ENCODE results near the gene NLE1.
"Not testable (repeated sequence)": the region's sequence is repeated elsewhere in the genome, so short reads cannot be mapped to it uniquely, and the experiment has no call there.

Gene NLE1

DNA sequence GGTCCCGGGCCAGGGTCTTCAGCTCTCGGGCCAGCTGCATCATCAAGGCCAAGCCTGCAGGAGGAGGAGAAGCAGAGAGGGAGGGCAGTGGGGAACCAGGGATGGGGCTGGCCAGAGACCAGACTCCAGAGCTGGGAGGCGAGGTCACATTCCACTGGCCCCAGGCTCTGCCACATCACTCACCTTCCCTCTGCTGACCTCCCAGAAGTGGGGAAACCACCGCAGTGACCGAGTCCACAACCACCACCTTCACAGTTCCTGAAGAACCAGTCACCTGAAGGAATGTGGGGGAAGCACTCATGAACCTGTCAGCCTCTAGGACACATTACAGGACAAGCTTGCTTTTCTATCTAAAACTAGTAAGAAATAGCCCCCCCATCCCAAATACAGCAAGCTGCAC is 38.8 kb downstream of the NLE1 start:
- H3K4me3 ChIP-seq (ENCODE audit: low read depth, low read length), result no peak overlapping the region
- TF ChIP-seq, protein P1, sequence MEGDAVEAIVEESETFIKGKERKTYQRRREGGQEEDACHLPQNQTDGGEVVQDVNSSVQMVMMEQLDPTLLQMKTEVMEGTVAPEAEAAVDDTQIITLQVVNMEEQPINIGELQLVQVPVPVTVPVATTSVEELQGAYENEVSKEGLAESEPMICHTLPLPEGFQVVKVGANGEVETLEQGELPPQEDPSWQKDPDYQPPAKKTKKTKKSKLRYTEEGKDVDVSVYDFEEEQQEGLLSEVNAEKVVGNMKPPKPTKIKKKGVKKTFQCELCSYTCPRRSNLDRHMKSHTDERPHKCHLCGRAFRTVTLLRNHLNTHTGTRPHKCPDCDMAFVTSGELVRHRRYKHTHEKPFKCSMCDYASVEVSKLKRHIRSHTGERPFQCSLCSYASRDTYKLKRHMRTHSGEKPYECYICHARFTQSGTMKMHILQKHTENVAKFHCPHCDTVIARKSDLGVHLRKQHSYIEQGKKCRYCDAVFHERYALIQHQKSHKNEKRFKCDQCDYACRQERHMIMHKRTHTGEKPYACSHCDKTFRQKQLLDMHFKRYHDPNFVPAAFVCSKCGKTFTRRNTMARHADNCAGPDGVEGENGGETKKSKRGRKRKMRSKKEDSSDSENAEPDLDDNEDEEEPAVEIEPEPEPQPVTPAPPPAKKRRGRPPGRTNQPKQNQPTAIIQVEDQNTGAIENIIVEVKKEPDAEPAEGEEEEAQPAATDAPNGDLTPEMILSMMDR (IDR thresholded peaks at IDR 0.05; ENCODE audit: borderline replicate concordance, insufficient read depth, low read depth, low read length), result no peak

DNA sequence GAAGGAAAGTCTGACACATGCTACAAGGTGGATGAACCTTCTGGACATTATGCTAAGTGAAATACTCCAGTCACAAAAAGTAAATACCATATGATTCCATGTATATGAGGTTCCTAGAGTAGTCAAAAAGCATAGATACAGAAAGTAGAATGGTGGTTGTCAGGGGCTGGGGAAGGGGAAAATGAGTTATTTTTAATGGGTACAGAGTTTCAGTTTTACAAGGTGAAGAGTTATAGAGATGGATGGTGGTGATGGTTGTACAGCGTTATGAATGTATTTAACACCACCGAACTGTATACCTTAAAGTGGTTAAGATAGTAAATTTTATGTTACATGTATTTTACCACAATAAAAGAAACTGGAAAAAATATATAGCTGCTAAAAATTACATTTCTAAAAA is 40.4 kb downstream of the NLE1 start:
- no peak overlapping the region for H3K4me3 ChIP-seq (ENCODE audit: low read depth, low read length)
- TF ChIP-seq, protein P1 (IDR thresholded peaks at IDR 0.05; ENCODE audit: borderline replicate concordance, insufficient read depth, low read depth, low read length), result no peak

DNA sequence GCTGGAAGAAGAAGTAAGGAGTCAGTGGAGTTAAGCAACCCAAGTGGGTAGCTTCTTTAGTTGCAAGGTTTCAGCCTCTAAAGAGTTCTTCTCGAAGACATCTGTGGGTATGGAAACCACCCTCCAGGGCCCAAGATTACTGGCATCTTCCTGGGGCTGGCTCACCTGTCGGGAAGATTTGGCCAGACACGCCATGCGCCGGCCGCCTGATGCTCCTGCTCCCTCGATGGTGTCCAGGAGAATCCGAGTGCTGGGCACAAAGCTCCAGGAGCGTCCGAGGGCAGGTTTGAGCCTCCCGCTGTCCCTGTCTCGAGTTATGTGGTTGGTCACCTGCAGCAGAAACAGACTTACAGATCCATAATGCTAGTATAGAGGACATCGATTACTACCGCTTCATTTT is 41.1 kb downstream of the NLE1 start:
- no peak overlapping the region for H3K4me3 ChIP-seq (ENCODE audit: low read depth, low read length)
- TF ChIP-seq, protein P1 (IDR thresholded peaks at IDR 0.05; ENCODE audit: borderline replicate concordance, insufficient read depth, low read depth, low read length), result no peak

DNA sequence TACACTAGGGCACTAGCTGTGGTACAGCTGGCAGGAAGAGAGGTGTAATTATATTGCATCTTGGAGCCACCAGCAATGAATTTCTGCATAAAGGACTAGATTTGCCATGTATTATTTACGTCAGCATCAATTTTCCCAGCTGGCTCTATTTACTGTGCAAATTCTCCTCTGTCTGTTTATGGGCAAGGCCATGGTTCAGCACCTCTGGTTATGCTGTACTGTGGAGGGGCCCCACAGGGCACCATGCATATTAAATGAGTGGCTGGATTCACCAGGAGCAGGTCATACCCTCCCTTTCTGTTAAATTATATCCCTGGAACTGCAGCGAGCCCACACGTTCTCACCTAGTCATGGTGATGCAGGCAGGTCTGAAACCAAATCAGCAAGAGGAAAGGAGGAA is 42.2 kb downstream of the NLE1 start:
- H3K4me3 ChIP-seq (ENCODE audit: low read depth, low read length), result no peak overlapping the region
- TF ChIP-seq, protein P1 (IDR thresholded peaks at IDR 0.05; ENCODE audit: borderline replicate concordance, insufficient read depth, low read depth, low read length), result no peak

DNA sequence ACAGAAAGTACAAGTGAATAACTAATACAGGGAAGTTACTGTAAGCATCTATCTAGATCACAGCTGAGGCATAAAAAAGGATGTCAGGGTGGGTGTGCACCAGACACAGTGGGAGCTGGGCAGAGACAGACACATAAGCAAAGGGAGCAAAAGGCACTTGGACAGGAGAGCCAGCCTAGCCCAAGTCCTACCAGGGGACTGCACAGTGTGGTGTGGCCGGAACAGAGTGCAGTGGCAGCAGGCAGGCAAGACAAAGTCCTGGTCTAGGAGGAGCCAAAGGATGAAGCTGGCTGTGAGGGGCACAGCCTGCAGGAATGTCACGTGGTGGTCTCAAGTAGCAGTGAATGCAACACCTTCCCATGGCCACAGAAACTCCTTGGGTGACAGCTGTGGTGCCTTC is 44.3 kb downstream of the NLE1 start:
- no peak overlapping the region for H3K4me3 ChIP-seq (ENCODE audit: low read depth, low read length)
- TF ChIP-seq, protein P1 (IDR thresholded peaks at IDR 0.05; ENCODE audit: borderline replicate concordance, insufficient read depth, low read depth, low read length), result no peak

DNA sequence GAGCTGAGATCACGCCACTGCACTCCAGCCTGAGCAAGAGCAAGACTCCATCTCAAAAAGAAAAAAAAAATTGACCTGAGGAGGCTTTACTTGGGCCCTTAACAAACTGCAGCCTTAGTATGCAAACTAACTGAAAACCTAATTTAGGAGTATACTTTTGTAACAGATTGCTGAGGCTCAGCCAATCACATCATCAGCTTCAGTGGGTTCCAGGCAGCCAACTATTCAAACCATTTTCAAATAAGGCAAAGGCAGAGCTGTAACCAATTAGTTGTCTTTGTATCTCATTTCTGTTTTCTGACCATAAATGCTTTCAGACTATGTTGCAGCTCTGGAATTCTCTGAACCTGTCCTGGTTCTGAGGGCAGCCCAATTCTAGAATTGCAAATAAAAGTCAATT is 46.4 kb downstream of the NLE1 start:
- TF ChIP-seq, protein P1 (IDR thresholded peaks at IDR 0.05; ENCODE audit: borderline replicate concordance, insufficient read depth, low read depth, low read length), result no peak

DNA sequence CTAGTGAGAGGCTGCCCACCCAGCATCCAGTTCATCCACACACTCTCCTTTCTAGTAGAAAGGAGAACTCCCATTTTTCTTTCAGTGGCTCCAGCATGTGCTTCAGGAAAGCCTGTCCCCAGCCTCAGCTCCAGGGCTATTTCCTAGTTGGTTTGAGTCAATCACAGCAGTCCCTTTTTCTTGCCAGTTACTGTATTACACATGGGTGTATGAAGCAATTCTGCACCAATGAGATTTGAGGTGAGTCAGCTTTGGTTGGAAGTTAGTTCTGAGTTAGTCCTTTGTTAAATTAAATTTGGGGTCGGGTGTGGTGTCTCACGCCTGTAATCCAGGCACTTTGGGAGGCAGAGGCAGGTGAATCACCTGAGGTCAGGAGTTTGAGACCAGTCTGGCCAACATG is 47.2 kb downstream of the NLE1 start:
- H3K4me3 ChIP-seq (ENCODE audit: low read depth, low read length), result no peak overlapping the region
- TF ChIP-seq, protein P1 (IDR thresholded peaks at IDR 0.05; ENCODE audit: borderline replicate concordance, insufficient read depth, low read depth, low read length), result no peak

More for the DNA sequence above, 46.4 kb downstream of the NLE1 start:
- H3K4me3 ChIP-seq (ENCODE audit: low read depth, low read length), result no peak overlapping the region

DNA sequence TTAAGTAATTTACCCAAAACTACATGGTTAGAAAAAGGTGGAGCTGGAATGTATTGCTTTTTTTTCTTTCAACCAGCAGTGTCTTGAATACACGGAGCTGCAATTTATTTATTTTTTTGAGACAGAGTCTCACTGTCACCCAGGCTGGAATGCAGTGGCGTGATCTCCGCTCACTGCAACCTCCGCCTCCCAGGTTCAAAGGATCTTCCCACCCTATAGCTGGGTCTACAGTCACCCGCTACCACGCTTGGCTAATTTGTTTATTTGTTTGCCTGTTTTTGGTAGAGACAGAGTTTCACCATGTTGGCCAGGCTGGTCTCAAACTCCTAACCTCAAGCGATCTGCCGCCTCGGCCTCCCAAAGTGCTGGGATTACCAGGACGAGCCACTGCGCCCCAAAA is 51.4 kb downstream of the NLE1 start:
- not testable (repeated sequence) for H3K4me3 ChIP-seq (ENCODE audit: low read depth, low read length)

Data from GM12875 (cell line).